ENCODE data around the gene PLA2G4A. TPM values are rescaled to one million over a fixed set of nuclear protein-coding genes. Genes with fewer than 3 reads are reported as not detected.
A peak's percentile ranks its signal among the peaks of the same experiment; 100 is the strongest.

Gene PLA2G4A
- total RNA-seq, 1 donor from 2014 or later = 5.2 TPM

- no peaks in the 10 kb centered on the region for H3K36me3 ChIP-seq (ENCODE audit: control insufficient read depth in 3 of 3, insufficient read depth in 3 of 3, low read length in 3 of 3)
- H3K9me3 ChIP-seq (ENCODE audit: control insufficient read depth in 3 of 3, low read length in 3 of 3) = peaks cover 0 to 2% (median 0%) of the 10 kb centered on the region in 3 donors
- no peak overlapping the region for H3K9ac ChIP-seq (ENCODE audit: low read depth in 1 of 3, low read length in 3 of 3)
- H3K27ac ChIP-seq (ENCODE audit: low read depth, low read length) = no peak overlapping the region
- H3K27me3 ChIP-seq (ENCODE audit: control insufficient read depth in 3 of 3, insufficient read depth in 3 of 3, low read length in 3 of 3) = no peaks in the 10 kb centered on the region
- no peak overlapping the region for H3K4me3 ChIP-seq (ENCODE audit: low read length in 3 of 3)
- no peaks in the 10 kb centered on the region for H3K4me1 ChIP-seq (ENCODE audit: control insufficient read depth in 3 of 3, insufficient read depth in 3 of 3, low read length in 3 of 3)
These were observed 55.5 kb downstream of the PLA2G4A start for GRCh38 chr1:186884251-186884650.

DNA sequence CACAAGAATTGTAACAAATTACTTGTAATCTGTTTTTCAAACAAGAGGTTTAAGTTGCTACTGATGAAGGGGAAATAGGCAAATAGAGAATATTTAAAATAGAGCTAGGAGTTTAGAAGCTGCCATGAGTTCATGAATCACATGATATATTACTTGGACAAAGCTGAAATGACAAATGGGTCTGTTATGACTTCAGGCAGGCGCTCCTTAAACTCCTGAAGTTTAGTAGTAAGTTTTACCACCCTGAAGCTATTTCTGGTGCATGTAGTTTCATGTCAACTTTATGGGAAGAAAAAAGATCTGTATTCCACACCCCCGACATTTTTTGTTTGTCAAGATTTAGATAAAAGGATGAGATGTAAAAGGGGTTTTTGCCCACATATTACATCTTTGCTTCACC, 58.5 kb downstream of the PLA2G4A start:
- Histone ChIP-seq H3K27ac (ENCODE audit: low read depth, low read length) (no peak overlapping the region), H3K9ac (ENCODE audit: low read depth in 1 of 3, low read length in 3 of 3) (no peak overlapping the region), H3K4me3 (ENCODE audit: low read length in 3 of 3) (no peak overlapping the region), H3K36me3 (ENCODE audit: control insufficient read depth in 3 of 3, insufficient read depth in 3 of 3, low read length in 3 of 3) (no peaks in the 10 kb centered on the region), H3K4me1 (ENCODE audit: control insufficient read depth in 3 of 3, insufficient read depth in 3 of 3, low read length in 3 of 3) (no peaks in the 10 kb centered on the region), H3K9me3 (ENCODE audit: control insufficient read depth in 3 of 3, low read length in 3 of 3) (peaks cover 0 to 2% (median 0%) of the 10 kb centered on the region in 3 donors), H3K27me3 (ENCODE audit: control insufficient read depth in 3 of 3, insufficient read depth in 3 of 3, low read length in 3 of 3) (no peaks in the 10 kb centered on the region)

- Histone ChIP-seq H3K9me3 (ENCODE audit: control insufficient read depth in 3 of 3, low read length in 3 of 3) (peaks cover 0 to 2% (median 0%) of the 10 kb centered on the region in 3 donors), H3K27ac (ENCODE audit: low read depth, low read length) (no peak overlapping the region), H3K27me3 (ENCODE audit: control insufficient read depth in 3 of 3, insufficient read depth in 3 of 3, low read length in 3 of 3) (no peaks in the 10 kb centered on the region), H3K36me3 (ENCODE audit: control insufficient read depth in 3 of 3, insufficient read depth in 3 of 3, low read length in 3 of 3) (no peaks in the 10 kb centered on the region), H3K9ac (ENCODE audit: low read depth in 1 of 3, low read length in 3 of 3) (no peak overlapping the region), H3K4me1 (ENCODE audit: control insufficient read depth in 3 of 3, insufficient read depth in 3 of 3, low read length in 3 of 3) (no peaks in the 10 kb centered on the region), H3K4me3 (ENCODE audit: low read length in 3 of 3) (no peak overlapping the region)
These were observed 59.6 kb downstream of the PLA2G4A start for GRCh38 chr1:186888367-186888766.

DNA sequence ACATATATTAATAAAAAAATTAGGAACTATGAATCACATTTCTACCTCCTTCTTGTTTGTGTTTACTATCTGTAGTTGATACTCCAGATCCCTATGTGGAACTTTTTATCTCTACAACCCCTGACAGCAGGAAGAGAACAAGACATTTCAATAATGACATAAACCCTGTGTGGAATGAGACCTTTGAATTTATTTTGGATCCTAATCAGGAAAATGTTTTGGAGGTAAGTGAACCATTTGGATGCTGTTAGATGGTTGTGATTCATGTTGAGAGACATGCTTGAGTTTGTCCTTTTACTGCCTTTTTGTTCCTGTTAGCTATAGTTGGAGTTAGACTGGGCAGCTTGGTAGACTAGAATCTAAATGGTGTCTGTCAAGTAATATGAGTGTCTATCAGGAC, 64.2 kb downstream of the PLA2G4A start:
- Histone ChIP-seq H3K9me3 (ENCODE audit: control insufficient read depth in 3 of 3, low read length in 3 of 3) (no peaks in the 10 kb centered on the region), H3K4me1 (ENCODE audit: control insufficient read depth in 3 of 3, insufficient read depth in 3 of 3, low read length in 3 of 3) (peaks cover 0 to 2% (median 0%) of the 10 kb centered on the region in 3 donors), H3K27me3 (ENCODE audit: control insufficient read depth in 3 of 3, insufficient read depth in 3 of 3, low read length in 3 of 3) (no peaks in the 10 kb centered on the region), H3K36me3 (ENCODE audit: control insufficient read depth in 3 of 3, insufficient read depth in 3 of 3, low read length in 3 of 3) (no peaks in the 10 kb centered on the region), H3K27ac (ENCODE audit: low read depth, low read length) (no peak overlapping the region), H3K4me3 (ENCODE audit: low read length in 3 of 3) (no peak overlapping the region), H3K9ac (ENCODE audit: low read depth in 1 of 3, low read length in 3 of 3) (no peak overlapping the region)

DNA sequence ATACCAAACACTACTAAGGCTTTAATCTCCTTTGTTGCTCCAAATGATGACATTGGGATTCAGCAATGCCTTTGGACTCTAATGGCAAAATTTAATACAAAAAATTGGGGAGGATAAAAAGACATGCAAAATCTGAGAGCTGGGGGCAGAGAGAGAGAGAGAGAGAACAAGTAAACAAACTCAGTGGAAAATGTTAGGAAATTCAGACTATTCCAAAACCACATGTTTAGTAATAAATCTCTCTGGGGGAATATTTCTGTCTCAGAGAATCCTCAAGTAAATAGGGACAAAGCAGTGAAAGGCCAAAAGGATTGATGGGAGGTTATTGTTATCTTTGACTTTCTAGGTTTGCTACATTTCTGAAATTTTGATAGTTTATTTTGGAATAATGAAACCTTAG, 65.7 kb downstream of the PLA2G4A start:
- no peak overlapping the region for H3K27ac ChIP-seq (ENCODE audit: low read depth, low read length)
- peaks cover 0 to 2% (median 0%) of the 10 kb centered on the region in 3 donors for H3K4me1 ChIP-seq (ENCODE audit: control insufficient read depth in 3 of 3, insufficient read depth in 3 of 3, low read length in 3 of 3)
- H3K9me3 ChIP-seq (ENCODE audit: control insufficient read depth in 3 of 3, low read length in 3 of 3) = no peaks in the 10 kb centered on the region
- no peaks in the 10 kb centered on the region for H3K36me3 ChIP-seq (ENCODE audit: control insufficient read depth in 3 of 3, insufficient read depth in 3 of 3, low read length in 3 of 3)
- no peak overlapping the region for H3K4me3 ChIP-seq (ENCODE audit: low read length in 3 of 3)
- no peak overlapping the region for H3K9ac ChIP-seq (ENCODE audit: low read depth in 1 of 3, low read length in 3 of 3)
- H3K27me3 ChIP-seq (ENCODE audit: control insufficient read depth in 3 of 3, insufficient read depth in 3 of 3, low read length in 3 of 3) = no peaks in the 10 kb centered on the region

GRCh38 chr1:186896211-186896610, 67.5 kb downstream of the PLA2G4A start:
- Histone ChIP-seq H3K36me3 (ENCODE audit: control insufficient read depth in 3 of 3, insufficient read depth in 3 of 3, low read length in 3 of 3) (no peaks in the 10 kb centered on the region), H3K27ac (ENCODE audit: low read depth, low read length) (peak overlapping the region; percentile 42), H3K9ac (ENCODE audit: low read depth in 1 of 3, low read length in 3 of 3) (no peak overlapping the region), H3K27me3 (ENCODE audit: control insufficient read depth in 3 of 3, insufficient read depth in 3 of 3, low read length in 3 of 3) (no peaks in the 10 kb centered on the region), H3K4me3 (ENCODE audit: low read length in 3 of 3) (no peak overlapping the region), H3K4me1 (ENCODE audit: control insufficient read depth in 3 of 3, insufficient read depth in 3 of 3, low read length in 3 of 3) (peaks cover 0 to 2% (median 0%) of the 10 kb centered on the region in 3 donors), H3K9me3 (ENCODE audit: control insufficient read depth in 3 of 3, low read length in 3 of 3) (no peaks in the 10 kb centered on the region)

- Histone ChIP-seq H3K4me1 (ENCODE audit: control insufficient read depth in 3 of 3, insufficient read depth in 3 of 3, low read length in 3 of 3) (peaks cover 0 to 2% (median 0%) of the 10 kb centered on the region in 3 donors), H3K9ac (ENCODE audit: low read depth in 1 of 3, low read length in 3 of 3) (no peak overlapping the region), H3K36me3 (ENCODE audit: control insufficient read depth in 3 of 3, insufficient read depth in 3 of 3, low read length in 3 of 3) (no peaks in the 10 kb centered on the region), H3K4me3 (ENCODE audit: low read length in 3 of 3) (no peak overlapping the region), H3K27ac (ENCODE audit: low read depth, low read length) (peak overlapping the region; percentile 42), H3K9me3 (ENCODE audit: control insufficient read depth in 3 of 3, low read length in 3 of 3) (no peaks in the 10 kb centered on the region), H3K27me3 (ENCODE audit: control insufficient read depth in 3 of 3, insufficient read depth in 3 of 3, low read length in 3 of 3) (no peaks in the 10 kb centered on the region)
These were observed 68.3 kb downstream of the PLA2G4A start for GRCh38 chr1:186897008-186897407.

- Histone ChIP-seq H3K27me3 (ENCODE audit: control insufficient read depth in 3 of 3, insufficient read depth in 3 of 3, low read length in 3 of 3) (no peaks in the 10 kb centered on the region), H3K27ac (ENCODE audit: low read depth, low read length) (no peak overlapping the region), H3K36me3 (ENCODE audit: control insufficient read depth in 3 of 3, insufficient read depth in 3 of 3, low read length in 3 of 3) (no peaks in the 10 kb centered on the region), H3K9ac (ENCODE audit: low read depth in 1 of 3, low read length in 3 of 3) (no peak overlapping the region), H3K4me1 (ENCODE audit: control insufficient read depth in 3 of 3, insufficient read depth in 3 of 3, low read length in 3 of 3) (peaks cover 0 to 2% (median 0%) of the 10 kb centered on the region in 3 donors), H3K4me3 (ENCODE audit: low read length in 3 of 3) (no peak overlapping the region), H3K9me3 (ENCODE audit: control insufficient read depth in 3 of 3, low read length in 3 of 3) (no peaks in the 10 kb centered on the region)
These were observed 70.8 kb downstream of the PLA2G4A start for GRCh38 chr1:186899577-186899976.

GRCh38 chr1:186899977-186900376, 71.2 kb downstream of the PLA2G4A start:
- Histone ChIP-seq H3K9me3 (ENCODE audit: control insufficient read depth in 3 of 3, low read length in 3 of 3) (no peaks in the 10 kb centered on the region), H3K4me3 (ENCODE audit: low read length in 3 of 3) (no peak overlapping the region), H3K9ac (ENCODE audit: low read depth in 1 of 3, low read length in 3 of 3) (no peak overlapping the region), H3K27ac (ENCODE audit: low read depth, low read length) (no peak overlapping the region), H3K27me3 (ENCODE audit: control insufficient read depth in 3 of 3, insufficient read depth in 3 of 3, low read length in 3 of 3) (no peaks in the 10 kb centered on the region), H3K4me1 (ENCODE audit: control insufficient read depth in 3 of 3, insufficient read depth in 3 of 3, low read length in 3 of 3) (peaks cover 0 to 2% (median 0%) of the 10 kb centered on the region in 3 donors), H3K36me3 (ENCODE audit: control insufficient read depth in 3 of 3, insufficient read depth in 3 of 3, low read length in 3 of 3) (no peaks in the 10 kb centered on the region)

- Histone ChIP-seq H3K27me3 (ENCODE audit: control insufficient read depth in 3 of 3, insufficient read depth in 3 of 3, low read length in 3 of 3) (no peaks in the 10 kb centered on the region), H3K4me3 (ENCODE audit: low read length in 3 of 3) (no peak overlapping the region), H3K9ac (ENCODE audit: low read depth in 1 of 3, low read length in 3 of 3) (no peak overlapping the region), H3K4me1 (ENCODE audit: control insufficient read depth in 3 of 3, insufficient read depth in 3 of 3, low read length in 3 of 3) (peaks cover 0 to 2% (median 0%) of the 10 kb centered on the region in 3 donors), H3K9me3 (ENCODE audit: control insufficient read depth in 3 of 3, low read length in 3 of 3) (no peaks in the 10 kb centered on the region), H3K27ac (ENCODE audit: low read depth, low read length) (no peak overlapping the region), H3K36me3 (ENCODE audit: control insufficient read depth in 3 of 3, insufficient read depth in 3 of 3, low read length in 3 of 3) (no peaks in the 10 kb centered on the region)
These were observed 71.9 kb downstream of the PLA2G4A start for GRCh38 chr1:186900539-186901237.

Data from skeletal muscle tissue (tissue), 4 donors.